ENCODE results near the gene DUSP11.
"Not testable (repeated sequence)": the region's sequence is repeated elsewhere in the genome, so short reads cannot be mapped to it uniquely, and the experiment has no call there.

Gene DUSP11

DNA sequence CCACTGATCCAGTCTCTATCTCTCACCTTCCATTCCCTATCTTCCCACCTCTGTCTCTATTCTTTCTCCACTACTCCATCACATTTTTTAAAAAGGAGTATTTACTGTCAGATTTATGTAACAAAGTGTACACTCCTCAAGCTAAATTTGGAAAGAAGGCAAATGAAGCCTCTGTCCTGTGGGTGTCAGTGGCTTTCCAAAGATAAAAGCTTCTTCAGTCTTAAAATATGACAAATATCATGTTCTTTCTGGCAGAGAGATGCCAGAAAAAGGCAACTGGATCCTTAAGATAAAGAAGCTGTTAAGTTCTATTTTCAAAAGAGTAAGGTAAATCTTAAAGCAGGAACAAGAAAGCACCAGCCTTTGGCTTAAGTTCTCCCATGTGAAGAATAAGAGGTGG lies 7.1 kb downstream of the DUSP11 start:
- no peak for DNase-seq (ENCODE audit: low read depth in 3 of 3)

DNA sequence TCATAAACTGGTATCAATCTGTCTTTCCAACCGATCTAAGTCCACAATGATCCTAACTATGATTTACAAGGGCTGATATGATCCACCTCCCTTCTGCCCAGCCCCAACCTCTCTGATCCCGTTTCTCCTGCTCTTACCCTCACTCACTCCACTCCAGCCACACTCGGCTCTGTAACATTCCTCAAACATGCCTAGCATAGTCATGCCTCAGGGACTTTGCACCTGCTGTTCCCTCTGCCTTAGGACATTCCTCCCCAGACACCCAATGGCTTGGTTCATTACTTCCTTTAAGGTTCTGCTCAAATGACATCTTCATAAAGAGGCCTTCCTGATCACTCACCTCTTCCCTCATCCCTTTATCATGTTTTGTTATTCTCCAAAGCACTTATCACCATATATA lies 9.2 kb downstream of the DUSP11 start:
- DNase-seq (ENCODE audit: low read depth in 3 of 3), result no peak

DNA sequence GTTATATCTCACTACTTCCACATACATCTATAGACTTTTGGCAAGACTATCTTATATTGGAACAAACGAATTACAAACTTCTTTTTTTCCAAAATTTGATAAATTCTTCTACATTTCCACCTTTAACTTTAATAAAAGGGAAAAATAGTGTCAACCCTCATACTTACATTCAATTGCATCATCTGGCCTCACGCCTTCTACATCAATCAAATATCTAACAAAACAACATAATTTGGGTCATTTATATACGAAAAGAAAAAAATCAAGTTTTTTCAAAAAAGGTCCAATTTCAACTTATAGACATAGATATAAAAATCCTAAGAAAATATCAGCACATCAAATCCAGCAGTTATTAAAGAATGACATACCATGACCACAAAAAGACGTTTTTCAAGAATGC lies 12.9 kb downstream of the DUSP11 start:
- no peak for DNase-seq (ENCODE audit: low read depth in 3 of 3)

DNA sequence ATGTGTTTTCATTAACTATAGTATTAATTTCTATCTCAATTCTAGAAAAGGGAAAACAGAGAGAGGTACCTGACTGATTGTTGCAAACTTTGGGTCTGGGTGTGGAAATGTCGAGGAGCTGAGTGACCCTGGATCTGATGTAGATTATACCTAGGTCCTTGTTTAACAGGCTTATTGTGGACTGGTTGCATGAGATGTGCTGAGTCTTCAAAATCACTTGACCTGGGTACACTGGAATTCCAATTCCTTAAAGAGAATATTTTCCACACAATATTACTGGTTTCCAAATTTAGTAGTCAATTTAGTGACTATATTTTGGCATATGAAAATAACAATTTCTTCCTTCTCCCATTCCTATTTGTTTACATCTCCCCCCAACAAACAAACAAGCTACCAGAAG lies 13.6 kb downstream of the DUSP11 start:
- DNase-seq (ENCODE audit: low read depth in 3 of 3), result no peak

DNA sequence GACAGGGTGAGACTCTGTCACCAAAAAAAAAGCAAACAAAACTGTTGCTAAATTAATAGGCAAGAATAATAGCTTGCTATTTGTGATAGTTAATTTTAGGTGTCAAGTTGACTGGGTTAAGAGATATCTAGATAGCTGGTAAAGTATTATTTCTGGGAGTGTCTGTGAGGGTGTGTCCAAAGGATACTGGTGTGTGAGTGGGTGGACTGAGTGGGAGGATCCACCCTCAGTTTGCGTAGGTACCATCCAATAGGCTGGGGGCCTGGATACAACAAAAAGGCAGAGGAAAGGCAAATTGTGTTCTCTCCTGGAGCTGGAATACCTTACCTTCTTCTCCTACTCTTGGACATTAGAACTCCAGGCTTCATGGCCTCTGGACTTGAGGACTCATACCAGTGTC lies 15.0 kb downstream of the DUSP11 start:
- DNase-seq (ENCODE audit: low read depth in 3 of 3), result no peak

DNA sequence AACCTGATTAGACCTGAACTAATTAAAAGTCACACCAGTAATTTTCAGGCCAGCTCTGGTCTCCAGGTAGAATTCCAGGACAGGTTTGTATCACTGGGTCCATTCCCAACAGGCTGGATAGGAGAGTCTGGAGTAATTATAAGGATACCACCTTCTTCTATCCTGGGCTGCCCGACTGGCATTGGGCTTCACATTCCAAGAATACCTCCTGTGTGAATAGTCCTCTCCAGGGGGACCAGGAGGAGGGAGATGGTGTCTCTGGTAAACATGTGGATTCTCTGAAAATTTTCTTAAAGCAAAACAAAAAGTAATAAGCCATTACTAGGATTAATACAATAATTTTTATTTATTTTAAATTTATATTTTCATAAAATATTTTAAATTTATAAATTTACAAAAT lies 17.3 kb downstream of the DUSP11 start:
- DNase-seq (ENCODE audit: low read depth in 3 of 3), result no peak

DNA sequence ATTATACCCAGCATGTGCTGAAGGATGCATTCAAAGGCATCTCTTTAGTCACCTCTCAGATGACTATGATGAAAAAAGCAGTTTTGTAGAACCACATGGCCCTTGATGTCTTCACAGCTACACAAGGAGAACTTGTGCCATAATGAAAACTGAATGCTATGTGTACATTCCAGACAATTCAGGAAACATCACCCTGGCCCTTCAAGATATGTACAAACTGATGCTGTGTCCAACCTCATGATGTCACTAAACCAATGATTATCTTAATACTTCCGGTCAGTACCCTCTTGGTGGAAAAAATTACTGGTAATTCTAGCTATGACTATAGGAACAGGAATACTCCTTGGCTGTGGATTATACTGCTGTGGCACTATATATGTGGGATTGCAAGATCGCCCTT lies 20.0 kb downstream of the DUSP11 start:
- DNase-seq (ENCODE audit: low read depth in 3 of 3), result no peak

DNA sequence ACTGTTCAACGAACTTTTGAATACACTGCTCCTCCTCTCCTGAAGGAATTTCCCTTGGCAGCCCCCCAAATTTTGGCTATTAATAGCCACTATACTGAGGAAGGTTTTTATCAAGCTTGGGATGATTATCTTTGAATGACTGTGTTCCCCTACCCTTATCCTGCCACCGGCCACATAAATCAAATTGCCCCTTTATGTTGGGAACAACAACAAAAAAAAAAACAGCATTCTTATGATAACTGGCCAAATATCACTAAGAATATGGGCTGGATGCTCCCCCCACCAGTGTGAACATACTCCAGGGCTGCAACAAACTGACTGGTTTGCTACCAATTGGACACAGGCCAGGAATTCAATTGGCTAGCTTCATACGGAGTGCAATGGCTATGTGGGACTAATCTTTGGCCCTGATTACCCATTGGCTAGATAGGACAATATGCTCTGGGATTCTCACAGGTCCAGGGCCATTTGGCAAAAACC lies 20.6 kb downstream of the DUSP11 start:
- no peak for DNase-seq (ENCODE audit: low read depth in 3 of 3)

DNA sequence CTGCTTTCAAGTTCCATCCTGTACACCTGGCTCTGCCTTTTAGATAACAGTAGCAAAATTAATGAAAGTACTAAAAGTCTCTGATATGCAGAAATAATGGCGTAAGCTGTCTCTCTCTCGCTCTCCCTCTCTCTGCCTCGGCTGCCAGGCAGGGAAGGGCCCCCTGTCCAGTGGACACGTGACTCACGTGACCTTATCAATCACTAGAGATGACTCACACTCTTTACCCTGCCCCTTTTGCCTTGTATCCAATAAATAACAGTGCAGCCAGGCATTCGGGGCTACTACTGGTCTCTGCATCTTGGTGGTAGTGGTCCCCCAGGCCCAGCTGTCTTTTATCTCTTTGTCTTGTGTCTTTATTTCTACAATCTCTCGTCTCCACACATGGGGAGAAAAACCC lies 25.6 kb downstream of the DUSP11 start:
- not testable (repeated sequence) for DNase-seq (ENCODE audit: low read depth in 3 of 3)

DNA sequence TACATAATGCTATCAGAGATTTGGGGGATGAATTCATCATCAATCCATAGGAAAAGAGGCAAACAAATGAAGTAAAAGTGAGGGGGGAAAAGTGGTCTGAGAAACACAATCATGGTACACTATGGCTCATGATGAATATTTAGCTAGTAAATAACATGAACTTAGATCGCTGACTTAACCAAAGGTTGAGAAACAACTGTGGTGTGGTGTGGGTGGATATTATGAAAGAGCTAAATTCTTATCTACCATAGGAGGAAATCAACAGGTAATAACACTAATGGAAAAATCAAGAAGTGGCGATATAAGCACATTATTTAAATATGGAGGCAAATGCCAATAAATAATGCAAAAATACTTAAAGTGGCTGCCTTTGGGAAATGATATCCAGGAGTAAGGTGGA lies 30.6 kb downstream of the DUSP11 start:
- no peak for DNase-seq (ENCODE audit: low read depth in 3 of 3)

DNA sequence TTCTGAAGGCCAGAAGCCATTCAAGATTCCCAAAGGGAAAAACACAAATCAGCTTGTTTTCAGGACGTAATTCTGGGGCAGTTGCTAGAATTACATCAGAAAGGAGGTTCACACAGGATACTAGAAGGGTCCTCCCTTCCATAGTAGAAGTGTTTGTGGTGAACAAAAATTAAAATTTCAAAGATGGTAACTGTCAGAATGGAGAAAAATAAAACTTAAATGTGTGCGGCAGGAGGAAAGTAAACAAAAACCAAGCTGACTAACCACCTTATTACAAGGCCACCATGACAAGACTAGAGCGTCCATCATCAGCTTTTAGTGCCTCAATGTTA lies 33.1 kb downstream of the DUSP11 start:
- DNase-seq (ENCODE audit: low read depth in 3 of 3), result no peak

DNA sequence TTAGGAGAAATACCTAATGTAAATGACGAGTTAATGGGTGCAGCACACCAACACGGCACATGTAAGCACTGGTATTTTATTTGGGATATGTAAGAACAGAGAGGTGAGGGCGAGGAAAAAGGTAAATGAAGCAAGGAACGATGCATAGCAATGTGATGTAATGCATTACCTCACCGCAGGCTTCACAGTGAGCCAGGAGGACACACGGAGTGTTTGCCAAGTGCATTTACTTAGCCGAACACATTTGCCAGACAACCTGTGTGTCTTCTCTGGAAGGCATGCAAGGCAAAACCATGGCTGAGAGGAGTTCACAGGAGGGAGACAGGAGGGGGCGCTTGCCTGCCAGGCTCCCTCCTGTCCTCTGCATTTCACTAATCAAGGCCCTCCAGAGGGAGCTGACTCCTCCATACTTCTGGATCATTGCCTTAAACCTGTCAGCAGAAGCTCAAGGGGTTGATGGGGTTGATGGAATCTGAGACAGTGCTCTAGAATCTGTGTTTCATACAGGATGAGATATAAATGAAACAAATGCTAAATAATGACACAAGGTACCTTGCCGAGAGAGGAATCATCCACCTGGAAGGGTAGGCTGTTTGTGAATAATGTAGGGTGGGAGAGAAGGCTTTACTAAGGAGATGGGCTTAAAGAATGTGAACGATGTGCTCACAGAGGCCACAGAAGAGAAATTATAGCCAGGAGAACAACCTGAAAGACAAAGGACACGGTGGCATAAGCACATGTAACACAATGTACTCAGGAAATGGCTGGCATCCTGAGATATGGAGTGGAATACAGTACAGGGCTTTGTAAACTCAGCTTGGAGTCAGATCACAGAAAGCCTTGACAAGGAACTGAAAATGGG lies 33.7 kb downstream of the DUSP11 start:
- no peak for DNase-seq (ENCODE audit: low read depth in 3 of 3)

DNA sequence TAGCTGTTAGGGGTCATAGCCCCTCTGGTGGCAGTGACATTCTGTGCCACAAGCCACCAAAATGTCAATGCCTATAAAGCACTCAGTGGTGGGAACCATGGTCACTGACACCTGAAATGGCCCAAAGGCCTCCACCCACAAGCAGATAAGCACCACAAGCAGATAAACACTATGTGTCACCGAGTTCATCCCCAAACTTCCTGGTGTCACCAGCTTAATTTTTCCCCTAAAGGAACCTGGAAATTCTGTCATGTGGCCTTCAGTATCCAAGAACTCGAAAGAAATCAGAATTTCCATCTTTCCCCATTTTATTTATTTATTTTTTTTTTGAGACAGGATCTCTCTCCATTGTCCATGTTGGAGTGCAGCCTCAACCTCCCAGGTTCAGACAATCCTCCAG lies 39.1 kb downstream of the DUSP11 start:
- DNase-seq (ENCODE audit: low read depth in 3 of 3), result no peak

DNA sequence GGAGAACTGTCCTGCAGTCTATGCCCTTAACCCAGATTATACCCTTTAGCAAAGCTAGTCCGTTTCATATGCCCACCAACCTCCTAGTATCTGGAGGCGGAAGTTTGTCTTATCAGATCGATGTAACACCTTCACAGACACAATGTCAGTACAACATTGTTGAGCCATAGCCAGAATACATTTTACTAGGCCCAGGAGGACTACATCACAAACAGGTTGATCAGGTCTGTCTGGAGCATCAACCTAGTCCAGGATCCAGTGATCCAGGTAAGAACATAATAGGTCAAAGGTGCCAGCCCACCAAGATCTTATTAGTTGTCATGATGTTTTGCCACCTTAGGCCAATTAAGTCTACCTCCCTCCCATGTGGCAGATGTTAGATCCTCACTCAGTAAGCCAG lies 40.8 kb downstream of the DUSP11 start:
- DNase-seq (ENCODE audit: low read depth in 3 of 3), result no peak

DNA sequence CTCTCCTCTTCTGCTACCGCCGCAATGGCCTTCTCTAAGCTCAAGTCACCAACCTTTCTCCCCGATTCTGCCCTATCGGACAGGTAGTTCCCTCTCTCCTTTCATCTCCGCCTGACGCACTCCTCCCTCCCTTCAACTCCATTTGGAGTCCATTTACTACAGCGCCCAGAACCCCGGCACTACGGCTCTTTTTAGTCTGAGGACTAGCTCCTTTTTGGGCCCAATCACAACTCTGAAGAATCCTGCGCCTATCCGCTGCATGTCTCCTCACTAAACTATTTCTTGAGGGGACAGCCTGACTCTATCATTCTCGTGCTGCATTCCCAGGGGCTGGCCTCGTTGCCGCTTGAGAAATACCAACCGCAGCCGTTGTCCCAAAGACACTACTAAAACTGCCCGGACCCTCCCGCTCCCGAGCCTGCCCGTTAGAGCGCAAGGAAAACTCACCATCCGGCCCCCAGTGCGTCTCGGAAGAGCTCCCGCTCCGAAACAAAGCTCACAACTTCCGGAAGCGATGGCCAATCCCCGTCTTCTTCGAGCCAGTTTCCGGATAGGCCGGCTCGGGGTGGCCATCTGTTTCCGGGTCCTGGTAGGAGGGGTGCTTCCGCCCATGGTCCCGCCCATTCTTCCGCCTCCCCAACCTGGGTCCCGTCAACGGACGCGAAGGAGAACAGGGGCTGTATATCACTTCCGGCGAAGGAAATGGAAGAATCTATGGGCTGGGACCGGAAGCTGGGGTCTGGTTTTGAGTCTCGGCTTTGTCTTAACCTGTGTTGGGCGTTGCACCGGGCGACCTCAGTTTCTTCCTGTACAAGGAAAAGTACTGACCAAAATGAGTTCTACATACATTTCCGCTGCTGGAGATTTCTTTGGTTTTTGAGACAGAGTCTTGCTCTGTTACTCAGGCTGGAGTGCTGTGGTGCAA lies 42.8 kb downstream of the DUSP11 start, which contains the start of gene TPRKB:
Gene TPRKB (minus strand): TSS at position 491 of the 925 bp plus-strand sequence. CDS start 2,776 bp downstream, outside the sequence.
- peak; percentile 92 to 95 (median 92) for DNase-seq (ENCODE audit: low read depth in 3 of 3)

DNA sequence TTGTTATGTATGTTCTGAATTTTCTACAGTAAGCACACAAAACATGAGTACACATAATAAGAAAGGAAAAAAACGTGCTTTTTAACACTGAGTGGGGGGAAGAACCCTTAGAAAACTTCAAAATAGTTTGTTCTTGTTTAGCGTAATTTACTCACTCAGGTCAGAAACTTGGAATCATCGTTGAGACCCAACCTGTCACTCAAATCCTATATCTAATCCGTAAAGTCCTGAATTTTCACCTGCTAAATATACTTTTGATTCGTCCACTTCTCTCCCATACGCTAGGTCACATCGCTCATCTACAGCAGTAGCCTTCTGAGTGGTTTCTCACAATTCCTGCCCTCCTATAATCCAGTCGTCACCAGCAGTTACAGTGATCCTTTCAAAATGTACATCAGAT lies 43.5 kb downstream of the DUSP11 start:
- DNase-seq (ENCODE audit: low read depth in 3 of 3), result no peak

DNA sequence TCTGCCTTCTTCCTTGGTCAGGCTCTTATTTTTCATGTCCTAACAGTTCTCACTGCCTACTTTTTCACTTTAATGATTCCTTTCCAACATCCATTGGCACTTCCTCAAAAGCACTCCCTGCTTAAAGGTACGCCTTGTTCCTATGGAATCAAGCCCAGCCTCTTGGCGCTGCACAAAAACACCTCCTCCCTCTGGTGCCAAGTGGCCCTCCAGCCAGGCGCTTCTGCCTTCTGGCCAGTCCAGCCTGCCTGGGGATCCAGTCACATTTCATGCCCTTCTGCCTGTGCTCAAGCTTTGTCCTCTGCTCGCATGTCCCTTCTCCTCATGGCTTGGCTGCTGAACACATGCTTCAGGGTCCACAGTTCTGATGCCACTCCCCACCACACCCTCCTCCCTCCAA lies 49.1 kb downstream of the DUSP11 start:
- DNase-seq (ENCODE audit: low read depth in 3 of 3), result no peak

DNA sequence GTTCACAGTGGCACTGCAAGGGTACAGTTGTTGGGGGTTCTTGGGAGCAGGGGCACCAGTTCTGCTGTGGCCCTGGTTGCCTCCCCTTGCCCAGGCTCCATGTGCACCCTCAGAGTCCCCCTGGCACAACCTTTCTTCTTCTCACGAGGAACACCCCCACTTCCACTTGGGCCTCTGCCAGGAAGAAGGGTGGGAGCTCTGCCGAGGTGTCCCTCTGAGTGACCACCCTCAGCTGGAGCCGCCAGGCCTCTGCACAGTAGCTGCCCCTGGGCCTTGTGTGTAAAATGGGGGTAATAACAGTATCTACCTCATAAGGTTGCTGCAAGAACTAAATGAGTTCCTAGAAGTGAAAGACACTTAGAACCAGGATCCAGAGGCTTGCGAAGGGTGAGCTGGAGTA lies 51.2 kb downstream of the DUSP11 start:
- DNase-seq (ENCODE audit: low read depth in 3 of 3), result no peak

DNA sequence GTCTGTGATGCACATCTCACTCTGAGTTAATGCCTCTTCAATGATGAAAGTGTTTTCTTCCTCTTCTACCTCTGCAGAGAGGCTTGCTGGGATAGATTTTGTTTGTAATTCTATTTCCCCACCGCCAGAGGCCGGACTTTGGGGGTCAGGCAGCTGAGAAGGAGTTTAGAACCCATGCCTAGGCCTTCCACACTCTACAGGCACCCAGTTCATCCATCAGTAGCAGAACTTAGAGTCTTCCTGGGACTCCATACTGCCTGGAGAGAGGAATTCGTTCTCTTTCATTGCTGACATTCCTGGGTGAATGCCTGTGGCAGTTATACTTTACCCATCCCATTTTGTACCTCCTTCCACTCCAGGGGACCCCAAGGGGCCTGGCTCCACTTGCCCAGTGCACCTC lies 51.9 kb downstream of the DUSP11 start:
- DNase-seq (ENCODE audit: low read depth in 3 of 3), result no peak

DNA sequence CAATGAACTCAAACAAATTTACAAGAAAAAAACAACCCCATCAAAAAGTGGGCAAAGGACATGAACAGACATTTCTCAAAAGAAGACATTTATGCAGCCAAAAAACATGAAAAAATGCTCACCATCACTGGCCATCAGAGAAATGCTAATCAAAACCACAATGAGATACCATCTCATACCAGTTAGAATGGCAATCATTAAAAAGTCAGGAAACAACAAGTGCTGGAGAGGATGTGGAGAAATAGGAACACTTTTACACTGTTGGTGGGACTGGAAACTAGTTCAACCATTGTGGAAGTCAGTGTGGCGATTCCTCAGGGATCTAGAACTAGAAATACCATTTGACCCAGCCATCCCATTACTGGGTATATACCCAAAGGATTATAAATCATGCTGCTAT lies 53.2 kb downstream of the DUSP11 start:
- not testable (repeated sequence) for DNase-seq (ENCODE audit: low read depth in 3 of 3)

DNA sequence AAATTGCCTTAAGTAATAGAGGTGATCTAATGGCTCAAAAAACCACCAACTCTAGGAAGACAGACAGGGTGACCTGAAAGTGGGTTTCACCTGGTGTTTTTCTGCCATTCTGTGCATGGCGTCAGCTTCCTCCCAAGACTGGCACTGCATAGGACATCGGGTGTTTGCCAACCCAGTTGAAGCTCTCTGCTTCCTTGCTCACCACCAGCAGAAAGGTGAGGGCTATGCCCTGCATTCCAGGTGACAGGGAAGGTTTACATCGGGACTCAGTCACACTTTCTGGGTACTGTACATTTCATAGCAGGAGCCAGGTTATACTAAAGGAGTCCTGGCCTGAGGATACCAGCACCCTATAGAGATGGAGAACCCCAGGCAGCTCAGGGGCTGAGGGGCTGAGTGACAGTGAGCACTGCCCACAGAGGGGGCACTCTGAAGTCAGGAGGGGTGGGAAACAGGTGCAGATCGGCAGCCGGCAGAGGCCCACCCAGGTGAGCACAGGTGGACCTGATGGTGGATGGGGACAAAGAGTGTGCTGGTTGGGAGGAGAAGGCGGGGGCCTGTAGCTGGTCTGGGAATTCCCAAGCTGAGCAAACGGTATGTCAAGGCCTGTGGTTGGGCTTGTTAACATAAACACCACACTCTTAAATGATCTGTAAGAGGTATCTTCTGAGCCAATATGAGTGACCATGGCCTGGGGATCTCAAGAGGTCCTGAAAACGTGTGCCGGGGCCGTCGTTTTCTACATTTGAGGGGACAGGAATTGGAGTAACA lies 60.9 kb downstream of the DUSP11 start:
- no peak for DNase-seq (ENCODE audit: low read depth in 3 of 3)

DNA sequence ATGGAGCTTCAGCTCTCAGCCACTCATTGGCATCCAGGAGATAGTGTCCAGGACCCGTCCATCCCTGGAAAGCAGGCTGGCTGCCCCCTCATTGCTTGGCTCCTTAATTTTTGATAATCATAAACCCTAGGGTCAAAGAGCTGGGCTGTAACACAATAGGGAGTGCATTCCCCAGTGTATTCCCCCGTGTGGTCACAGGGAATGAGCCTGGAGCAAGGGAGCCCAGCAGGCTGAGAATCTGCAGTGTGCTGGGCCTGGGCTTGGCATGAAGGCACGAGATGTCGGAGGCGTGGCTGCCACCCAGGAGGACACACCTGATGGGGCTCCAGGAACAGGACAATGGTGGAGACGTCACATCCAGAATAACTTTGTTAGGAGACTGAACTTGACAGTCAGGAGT lies 61.5 kb downstream of the DUSP11 start:
- no peak for DNase-seq (ENCODE audit: low read depth in 3 of 3)

All from stimulated activated CD4-positive, alpha-beta T cell treated with anti-CD3 and anti-CD28 coated beads, TNF-alpha, amount 100 ng/mL, for 24 hours (primary cell).